Mucosa of gallbladder (tissue), 1 donor: ENCODE measurements around the gene PIR. TPM values are rescaled to one million over a fixed set of nuclear protein-coding genes. Genes with fewer than 3 reads are reported as not detected.

Source experiments
- DNase-seq: peaks from one replicate; pipeline ENCODE4 v3.0.0-alpha.2; 2020; ENCODE audit warnings: low spot score
- total RNA-seq: library from RNA; stranded (reverse); gene quantifications from one replicate; pipeline ENCODE4 v1.2.1, GENCODE V29; 2021
- donor health status: DM: no; HTN: no; CAD: no.

PIR gene
- total RNA-seq, 1 donor from 2014 or later: 25.1 TPM

DNA sequence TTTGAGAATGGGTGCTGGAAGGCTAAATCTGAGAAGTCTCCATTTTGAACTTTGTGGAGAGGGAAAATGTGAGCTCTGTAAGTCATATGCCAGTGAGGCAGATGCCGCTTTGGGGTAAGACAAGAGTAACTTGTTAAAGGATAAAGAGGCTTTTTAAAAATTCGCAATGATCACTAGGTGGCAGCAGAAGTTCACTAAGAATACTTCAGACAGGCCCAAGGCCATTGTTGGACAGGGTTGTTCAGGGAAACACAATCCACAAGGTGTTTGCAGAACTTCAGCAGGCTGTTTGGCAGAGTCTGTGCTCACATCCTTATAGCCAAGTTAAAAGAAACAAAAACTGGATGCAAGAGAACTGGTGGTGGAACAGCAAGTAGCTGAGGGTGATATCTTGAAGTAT lies 144.1 kb downstream of the PIR start:
- DNase-seq: peak; percentile 27

DNA sequence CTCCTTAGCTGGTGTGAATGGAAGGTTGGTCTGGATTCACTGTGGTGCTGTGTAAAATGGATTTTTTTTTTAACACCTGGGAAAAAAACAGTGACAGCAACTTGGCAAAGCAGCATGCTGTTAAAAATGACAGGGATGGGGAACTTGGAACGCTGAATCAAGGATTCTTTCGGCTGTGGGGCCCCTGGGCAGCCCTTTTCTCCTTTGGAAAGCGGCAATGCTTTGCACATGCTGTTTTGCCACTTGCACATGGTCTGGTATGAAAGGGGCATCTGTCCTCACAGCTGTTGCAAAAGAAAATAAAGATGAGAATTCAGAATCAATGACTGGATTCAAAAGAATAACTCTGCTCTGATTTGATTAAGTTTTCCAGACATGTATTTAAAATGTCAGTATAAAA lies 147.2 kb downstream of the PIR start:
- DNase-seq: no peak

DNA sequence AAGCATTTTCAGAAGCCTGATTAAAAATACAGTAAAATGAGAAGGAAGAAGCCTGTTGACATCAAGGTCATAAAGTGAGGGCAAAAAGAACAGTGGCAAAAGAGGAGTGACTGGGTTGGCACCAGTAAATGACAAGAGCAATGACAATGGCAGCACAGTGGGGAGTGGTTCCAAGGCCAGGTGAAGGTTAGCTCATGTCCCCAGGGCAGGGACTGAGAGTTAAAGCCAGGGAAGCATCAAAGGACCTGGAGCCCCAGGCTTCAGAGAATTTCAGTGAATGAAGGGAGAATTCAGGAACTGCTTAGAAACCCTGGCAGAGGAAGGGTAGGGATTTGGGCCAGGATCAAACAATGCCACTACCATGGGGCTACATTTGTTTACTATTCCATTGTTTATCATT lies 149.0 kb downstream of the PIR start:
- no peak for DNase-seq

DNA sequence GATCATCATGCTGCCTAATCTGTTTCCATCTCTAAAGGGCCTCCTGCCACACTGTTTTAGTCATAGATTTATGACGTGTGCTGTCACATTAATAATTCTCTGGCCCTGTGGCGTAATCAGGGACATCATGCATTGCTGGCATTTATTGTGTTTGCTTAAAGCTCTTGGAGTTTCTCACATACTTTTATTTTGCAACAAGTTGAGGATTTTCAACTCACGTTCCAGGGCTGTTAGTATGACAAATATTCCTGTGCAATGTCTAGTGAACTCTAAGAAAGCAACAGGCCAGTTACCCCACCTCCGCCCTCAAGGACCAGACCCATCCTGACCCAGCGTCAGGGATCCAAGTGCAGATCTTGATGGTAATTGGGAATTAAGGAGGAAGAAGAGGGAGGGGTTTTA lies 150.1 kb downstream of the PIR start:
- DNase-seq: no peak

DNA sequence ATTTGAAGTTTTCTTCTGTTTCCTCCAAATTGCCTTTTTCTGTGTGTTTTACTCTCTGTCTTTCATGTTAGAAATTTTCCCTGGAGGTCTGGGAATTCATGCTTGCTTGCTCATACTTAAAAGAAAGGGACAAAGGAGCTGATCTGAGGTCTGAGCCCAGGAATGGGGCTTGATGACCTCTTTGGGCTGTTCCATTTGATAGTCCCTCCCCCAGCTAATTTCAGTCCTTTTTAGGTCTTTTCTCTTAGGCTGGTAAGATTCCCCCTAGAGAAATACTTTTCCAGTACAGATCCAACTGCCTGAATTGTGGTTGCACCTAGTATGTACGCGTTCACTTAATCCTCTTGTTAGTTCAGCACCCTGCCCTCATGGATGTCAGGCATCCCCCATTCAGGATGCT lies 152.3 kb downstream of the PIR start:
- no peak for DNase-seq

DNA sequence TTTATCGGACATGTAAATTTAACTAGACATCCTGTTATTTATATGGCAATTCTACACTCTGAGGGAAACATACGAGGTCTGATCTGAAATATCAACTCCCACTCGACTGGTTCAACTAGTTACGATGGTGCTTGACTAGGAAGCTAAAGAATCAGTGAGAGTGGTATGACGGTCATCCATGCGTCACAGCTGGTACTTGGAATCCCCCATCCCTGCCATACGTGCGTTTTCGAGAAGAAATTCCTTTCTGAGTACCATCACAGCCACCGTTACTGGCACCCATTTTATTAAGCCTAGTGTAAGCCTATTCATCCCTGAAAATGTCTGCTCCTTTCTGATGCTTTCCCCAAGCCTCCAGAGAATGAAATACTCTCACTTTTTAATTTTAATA lies 157.1 kb downstream of the PIR start:
- no peak for DNase-seq

DNA sequence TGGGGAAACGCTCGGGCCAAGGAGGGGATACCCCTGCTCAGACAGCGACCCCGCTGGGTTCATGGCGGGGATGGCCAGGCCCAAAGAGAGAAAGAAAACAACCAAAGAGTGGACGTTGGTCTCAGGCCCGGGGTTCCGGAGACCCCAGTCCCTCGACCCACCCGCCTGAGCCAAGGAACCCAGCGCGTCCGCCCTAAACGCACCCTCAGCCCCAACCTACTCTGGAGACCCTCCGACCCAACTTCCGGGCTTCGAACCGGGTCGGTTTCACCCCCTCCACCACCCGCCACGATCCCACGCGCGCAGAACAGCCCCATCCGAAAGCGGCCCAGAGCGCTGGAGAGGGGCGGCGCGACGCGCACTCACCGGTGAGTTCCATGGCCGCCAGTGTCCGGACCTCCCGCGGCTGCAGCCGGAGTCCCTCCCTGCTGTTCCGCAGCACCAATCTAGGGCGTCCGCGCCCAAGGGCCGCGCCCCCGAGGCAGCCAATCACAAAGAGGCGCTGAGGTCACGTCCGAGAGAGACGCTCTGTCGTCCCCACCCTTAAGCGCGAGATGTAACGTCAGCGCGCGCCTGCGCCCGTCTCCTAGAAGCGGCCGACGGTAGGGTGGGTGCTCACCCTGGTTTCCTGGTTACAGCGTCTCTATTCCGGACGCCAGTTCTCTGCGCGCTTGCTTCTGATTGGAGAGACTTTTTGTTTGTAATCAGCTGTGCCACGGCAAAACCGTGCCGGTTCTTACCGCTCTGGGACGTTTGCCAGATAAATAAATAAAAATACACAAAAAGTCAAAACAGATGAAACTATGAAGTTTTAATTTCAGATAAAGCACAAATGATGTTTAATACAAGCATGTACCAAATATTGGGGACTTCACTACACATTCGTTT lies 157.8 kb downstream of the PIR start, which contains the start of gene PIGA:
Gene PIGA, minus strand, starts transcription at position 389 of the 888 bp plus-strand sequence. CDS start 3,593 bp downstream, outside the sequence.
- peak; percentile 95 for DNase-seq

Other genes starting within 250 kb of the PIR start
- 2.9 TPM for gene ASB9, start 223.2 kb downstream of the PIR start, total RNA-seq
- gene ASB11, start 177.7 kb downstream of the PIR start, total RNA-seq: not detected
- 15.8 TPM for gene PIGA, start 157.8 kb downstream of the PIR start, total RNA-seq
- gene VEGFD, start 108.9 kb downstream of the PIR start, total RNA-seq: 3.2 TPM
- 3.7 TPM for gene BMX, start 7.5 kb upstream of the PIR start, total RNA-seq
- gene ACE2, start 107.6 kb upstream of the PIR start, total RNA-seq: 169 TPM
- gene CLTRN, start 171.5 kb upstream of the PIR start, total RNA-seq: 5.1 TPM
- 9.4 TPM for gene CA5B, start 244.9 kb upstream of the PIR start, total RNA-seq